HCT116 (cell line): ENCODE measurements around the gene ZNF468.

Experiments used
- CEBPB ChIP-seq: IDR thresholded peaks from 2 replicates; pipeline ENCODE4 v1.6.1; 2012; ENCODE audit warnings: low read depth
- EGR1 ChIP-seq: IDR thresholded peaks from 2 replicates; pipeline ENCODE4 v1.6.1; 2012; ENCODE audit warnings: low read depth
- ELF1 ChIP-seq: IDR thresholded peaks from 2 replicates; pipeline ENCODE4 v1.6.1; 2012; ENCODE audit warnings: low read depth, borderline replicate concordance
- EZH2 ChIP-seq: fragments of 200-600 bp; sonication (generic); IDR thresholded peaks from 2 replicates; pipeline ENCODE4 v1.6.1; 2017; ENCODE audit warnings: antibody characterized with exemption, mixed run types
- JUND ChIP-seq: IDR thresholded peaks from 2 replicates; pipeline ENCODE4 v1.6.1; 2012
- POLR2A ChIP-seq: IDR thresholded peaks from 2 replicates; pipeline ENCODE4 v1.7.0; 2011; ENCODE audit warnings: borderline replicate concordance; ENCODE audit not compliant: insufficient read depth, insufficient read length; ENCODE audit errors: extremely low read depth
- POLR2AphosphoS5 ChIP-seq: IDR thresholded peaks from 2 replicates; pipeline ENCODE4 v1.6.1; 2011; ENCODE audit warnings: mild to moderate bottlenecking, low read depth, low read length, moderate library complexity
- RAD21 ChIP-seq: IDR thresholded peaks from 2 replicates; pipeline ENCODE4 v1.6.1; 2012; ENCODE audit warnings: low read depth, mild to moderate bottlenecking
- SIN3A ChIP-seq: IDR thresholded peaks from 2 replicates; pipeline ENCODE4 v1.6.1; 2012; ENCODE audit warnings: low read depth
- SP1 ChIP-seq: IDR thresholded peaks from 2 replicates; pipeline ENCODE4 v1.6.1; 2012; ENCODE audit warnings: low read depth
- YY1 ChIP-seq: IDR thresholded peaks from 2 replicates; pipeline ENCODE4 v1.6.1; 2011; ENCODE audit warnings: low read length, low read depth, moderate library complexity, mild to moderate bottlenecking; ENCODE audit not compliant: insufficient replicate concordance; ENCODE audit errors: extremely low read depth
- ZBTB33 ChIP-seq: IDR thresholded peaks from 2 replicates; pipeline ENCODE4 v1.6.1; 2011; ENCODE audit warnings: mild to moderate bottlenecking, low read length, moderate library complexity; ENCODE audit not compliant: insufficient replicate concordance; ENCODE audit errors: extremely low read depth
- TF ChIP-seq, protein P1 (sequence below), 3 experiments: fragments of 200-600 bp in 1 of 3; sonication (generic) in 1 of 3; IDR thresholded peaks in 2 of 3; conservative IDR thresholded peaks in 1 of 3; 2 replicates each; pipeline ENCODE4 v1.5.1; 2012 to 2017; ENCODE audit warnings: low read depth in 2 of 3, low read length in 2 of 3, antibody characterized with exemption in 1 of 3, borderline replicate concordance in 1 of 3, control low read depth in 1 of 3, mild to moderate bottlenecking in 1 of 3, mixed read lengths in 1 of 3, mixed run types in 1 of 3, moderate library complexity in 1 of 3; ENCODE audit not compliant: insufficient read depth in 1 of 3

GRCh38 chr19:52898101-52898500 is 40.7 kb upstream of the ZNF468 start:
- TF ChIP-seq SP1 (no peak), POLR2A (no peak), EGR1 (no peak), ZBTB33 (no peak), YY1 (no peak), POLR2AphosphoS5 (no peak), EZH2 (no peak), SIN3A (no peak), CEBPB (no peak), ELF1 (no peak), RAD21 (no peak), JUND (no peak)
- TF ChIP-seq, protein P1, sequence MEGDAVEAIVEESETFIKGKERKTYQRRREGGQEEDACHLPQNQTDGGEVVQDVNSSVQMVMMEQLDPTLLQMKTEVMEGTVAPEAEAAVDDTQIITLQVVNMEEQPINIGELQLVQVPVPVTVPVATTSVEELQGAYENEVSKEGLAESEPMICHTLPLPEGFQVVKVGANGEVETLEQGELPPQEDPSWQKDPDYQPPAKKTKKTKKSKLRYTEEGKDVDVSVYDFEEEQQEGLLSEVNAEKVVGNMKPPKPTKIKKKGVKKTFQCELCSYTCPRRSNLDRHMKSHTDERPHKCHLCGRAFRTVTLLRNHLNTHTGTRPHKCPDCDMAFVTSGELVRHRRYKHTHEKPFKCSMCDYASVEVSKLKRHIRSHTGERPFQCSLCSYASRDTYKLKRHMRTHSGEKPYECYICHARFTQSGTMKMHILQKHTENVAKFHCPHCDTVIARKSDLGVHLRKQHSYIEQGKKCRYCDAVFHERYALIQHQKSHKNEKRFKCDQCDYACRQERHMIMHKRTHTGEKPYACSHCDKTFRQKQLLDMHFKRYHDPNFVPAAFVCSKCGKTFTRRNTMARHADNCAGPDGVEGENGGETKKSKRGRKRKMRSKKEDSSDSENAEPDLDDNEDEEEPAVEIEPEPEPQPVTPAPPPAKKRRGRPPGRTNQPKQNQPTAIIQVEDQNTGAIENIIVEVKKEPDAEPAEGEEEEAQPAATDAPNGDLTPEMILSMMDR (IDR thresholded peaks at IDR 0.05 in 2 of 3, conservative IDR thresholded peaks at IDR 0.05 in 1 of 3; ENCODE audit: borderline replicate concordance in 1 of 3, insufficient read depth in 1 of 3, low read depth in 2 of 3, low read length in 2 of 3), result no peak
